ENCODE results near the gene LARGE1. TPM values are rescaled to one million over a fixed set of nuclear protein-coding genes. Genes with fewer than 3 reads are reported as not detected.

Gene LARGE1
- total and polyA plus RNA-seq, 3 experiments from 2014 or later: 0.07 to 0.27 (median 0.18) TPM

- no peak for DNase-seq
- no peak overlapping the region for H3K27ac ChIP-seq (ENCODE audit: low read depth, low read length)
- peaks cover 0 to 7% (median 0%) of the 10 kb centered on the region in 5 donors for H3K9me3 Mint-ChIP-seq
- no peak overlapping the region for H3K4me3 ChIP-seq (ENCODE audit: low read length)
- H3K27me3 Mint-ChIP-seq: peaks cover 0 to 4% of the 10 kb centered on the region in 2 donors
- no peaks in the 10 kb centered on the region for H3K36me3 ChIP-seq (ENCODE audit: insufficient read depth, low read length)
- H3K36me3 Mint-ChIP-seq: no peaks in the 10 kb centered on the region
- ChIA-PET POLR2A (no interaction called here), CTCF (no interaction called here)
- H3K4me1 Mint-ChIP-seq: no peaks in the 10 kb centered on the region
- no peaks in the 10 kb centered on the region for H3K27me3 ChIP-seq (ENCODE audit: insufficient read depth, low read length, poor library complexity, severe bottlenecking)
- no peaks in the 10 kb centered on the region for H3K9me3 ChIP-seq (ENCODE audit: low read length)
- no peaks in the 10 kb centered on the region for H3K4me1 ChIP-seq (ENCODE audit: insufficient read depth, low read length)
- no peak overlapping the region for H3K4me3 Mint-ChIP-seq
- H3K27ac Mint-ChIP-seq: no peak overlapping the region
These were observed 11.9 kb downstream of the LARGE1 start for GRCh38 chr22:33908171-33909074.

- H3K27ac ChIP-seq (ENCODE audit: low read depth, low read length): no peak overlapping the region
- H3K4me1 ChIP-seq (ENCODE audit: insufficient read depth, low read length): no peaks in the 10 kb centered on the region
- DNase-seq: no peak
- ChIA-PET POLR2A (no interaction called here), CTCF (no interaction called here)
- no peaks in the 10 kb centered on the region for H3K27me3 ChIP-seq (ENCODE audit: insufficient read depth, low read length, poor library complexity, severe bottlenecking)
- no peaks in the 10 kb centered on the region for H3K36me3 ChIP-seq (ENCODE audit: insufficient read depth, low read length)
- H3K9me3 ChIP-seq (ENCODE audit: low read length): no peaks in the 10 kb centered on the region
- Mint-ChIP-seq H3K36me3 (no peaks in the 10 kb centered on the region), H3K27me3 (peaks cover 0 to 7% of the 10 kb centered on the region in 2 donors), H3K27ac (no peak overlapping the region), H3K9me3 (peaks cover 0 to 12% (median 6%) of the 10 kb centered on the region in 5 donors), H3K4me3 (no peak overlapping the region), H3K4me1 (no peaks in the 10 kb centered on the region)
- H3K4me3 ChIP-seq (ENCODE audit: low read length): no peak overlapping the region
These were observed 13.3 kb downstream of the LARGE1 start for GRCh38 chr22:33906954-33907353.

GRCh38 chr22:33906475-33906874, 13.8 kb downstream of the LARGE1 start:
- no peaks in the 10 kb centered on the region for H3K36me3 Mint-ChIP-seq
- H3K36me3 ChIP-seq (ENCODE audit: insufficient read depth, low read length): no peaks in the 10 kb centered on the region

GRCh38 chr22:33903012-33903411, 17.3 kb downstream of the LARGE1 start:
- Histone ChIP-seq H3K4me3 (ENCODE audit: low read length) (no peak overlapping the region), H3K9me3 (ENCODE audit: low read length) (no peaks in the 10 kb centered on the region), H3K4me1 (ENCODE audit: insufficient read depth, low read length) (no peaks in the 10 kb centered on the region), H3K36me3 (ENCODE audit: insufficient read depth, low read length) (no peaks in the 10 kb centered on the region), H3K27ac (ENCODE audit: low read depth, low read length) (no peak overlapping the region), H3K27me3 (ENCODE audit: insufficient read depth, low read length, poor library complexity, severe bottlenecking) (no peaks in the 10 kb centered on the region)
- DNase-seq: no peak
- H3K4me3 Mint-ChIP-seq: no peak overlapping the region
- H3K27ac Mint-ChIP-seq: no peak overlapping the region
- peaks cover 0 to 13% (median 6%) of the 10 kb centered on the region in 5 donors for H3K9me3 Mint-ChIP-seq
- H3K27me3 Mint-ChIP-seq: peaks cover 0 to 6% of the 10 kb centered on the region in 2 donors
- POLR2A ChIA-PET: no interaction called here
- CTCF ChIA-PET: no interaction called here
- H3K4me1 Mint-ChIP-seq: no peaks in the 10 kb centered on the region
- H3K36me3 Mint-ChIP-seq: no peaks in the 10 kb centered on the region

More at GRCh38 chr22:33906475-33906874, 13.8 kb downstream of the LARGE1 start:
- Histone ChIP-seq H3K4me3 (ENCODE audit: low read length) (no peak overlapping the region), H3K4me1 (ENCODE audit: insufficient read depth, low read length) (no peaks in the 10 kb centered on the region), H3K27ac (ENCODE audit: low read depth, low read length) (no peak overlapping the region), H3K27me3 (ENCODE audit: insufficient read depth, low read length, poor library complexity, severe bottlenecking) (no peaks in the 10 kb centered on the region), H3K9me3 (ENCODE audit: low read length) (no peaks in the 10 kb centered on the region)
- no peak overlapping the region for H3K27ac Mint-ChIP-seq
- ChIA-PET POLR2A (no interaction called here), CTCF (no interaction called here)
- H3K4me1 Mint-ChIP-seq: no peaks in the 10 kb centered on the region
- H3K9me3 Mint-ChIP-seq: peaks cover 0 to 12% (median 7%) of the 10 kb centered on the region in 5 donors
- no peak for DNase-seq
- H3K4me3 Mint-ChIP-seq: no peak overlapping the region
- peaks cover 0 to 6% of the 10 kb centered on the region in 2 donors for H3K27me3 Mint-ChIP-seq

GRCh38 chr22:33902073-33902472, 18.2 kb downstream of the LARGE1 start:
- H3K4me3 ChIP-seq (ENCODE audit: low read length): no peak overlapping the region
- no peaks in the 10 kb centered on the region for H3K4me1 ChIP-seq (ENCODE audit: insufficient read depth, low read length)
- no peaks in the 10 kb centered on the region for H3K27me3 ChIP-seq (ENCODE audit: insufficient read depth, low read length, poor library complexity, severe bottlenecking)
- POLR2A ChIA-PET: no interaction called here
- CTCF ChIA-PET: no interaction called here
- DNase-seq: no peak
- H3K9me3 ChIP-seq (ENCODE audit: low read length): no peaks in the 10 kb centered on the region
- Mint-ChIP-seq H3K4me3 (no peak overlapping the region), H3K27me3 (peaks cover 0 to 7% of the 10 kb centered on the region in 2 donors), H3K4me1 (no peaks in the 10 kb centered on the region), H3K36me3 (no peaks in the 10 kb centered on the region), H3K27ac (no peak overlapping the region), H3K9me3 (peaks cover 0 to 16% (median 6%) of the 10 kb centered on the region in 5 donors)
- H3K27ac ChIP-seq (ENCODE audit: low read depth, low read length): no peak overlapping the region
- H3K36me3 ChIP-seq (ENCODE audit: insufficient read depth, low read length): no peaks in the 10 kb centered on the region

GRCh38 chr22:33898121-33898520, 22.2 kb downstream of the LARGE1 start:
- Mint-ChIP-seq H3K27ac (peak overlapping the region in 1 of 8 donors; percentile 80), H3K27me3 (peaks cover 0 to 13% of the 10 kb centered on the region in 2 donors), H3K9me3 (peaks cover 3 to 18% (median 6%) of the 10 kb centered on the region in 5 donors), H3K4me1 (no peaks in the 10 kb centered on the region), H3K4me3 (no peak overlapping the region), H3K36me3 (no peaks in the 10 kb centered on the region)
- H3K27me3 ChIP-seq (ENCODE audit: insufficient read depth, low read length, poor library complexity, severe bottlenecking): no peaks in the 10 kb centered on the region
- H3K4me3 ChIP-seq (ENCODE audit: low read length): no peak overlapping the region
- no peaks in the 10 kb centered on the region for H3K4me1 ChIP-seq (ENCODE audit: insufficient read depth, low read length)
- DNase-seq: no peak
- H3K27ac ChIP-seq (ENCODE audit: low read depth, low read length): no peak overlapping the region
- H3K9me3 ChIP-seq (ENCODE audit: low read length): no peaks in the 10 kb centered on the region
- ChIA-PET POLR2A (no interaction called here), CTCF (no interaction called here)
- no peaks in the 10 kb centered on the region for H3K36me3 ChIP-seq (ENCODE audit: insufficient read depth, low read length)

- no peak overlapping the region for H3K4me3 ChIP-seq (ENCODE audit: low read length)
- no peak overlapping the region for H3K4me3 Mint-ChIP-seq
- H3K27me3 ChIP-seq (ENCODE audit: insufficient read depth, low read length, poor library complexity, severe bottlenecking): no peaks in the 10 kb centered on the region
- no peaks in the 10 kb centered on the region for H3K4me1 ChIP-seq (ENCODE audit: insufficient read depth, low read length)
- no peak overlapping the region for H3K27ac Mint-ChIP-seq
- no peaks in the 10 kb centered on the region for H3K36me3 Mint-ChIP-seq
- no peak for DNase-seq
- CTCF ChIA-PET: no interaction called here
- POLR2A ChIA-PET: no interaction called here
- no peak overlapping the region for H3K27ac ChIP-seq (ENCODE audit: low read depth, low read length)
- H3K9me3 ChIP-seq (ENCODE audit: low read length): no peaks in the 10 kb centered on the region
- H3K36me3 ChIP-seq (ENCODE audit: insufficient read depth, low read length): no peaks in the 10 kb centered on the region
- no peaks in the 10 kb centered on the region for H3K4me1 Mint-ChIP-seq
- peaks cover 0 to 16% (median 5%) of the 10 kb centered on the region in 5 donors for H3K9me3 Mint-ChIP-seq
- peaks cover 0 to 13% of the 10 kb centered on the region in 2 donors for H3K27me3 Mint-ChIP-seq
These were observed 22.8 kb downstream of the LARGE1 start for GRCh38 chr22:33897448-33897835.

GRCh38 chr22:33896575-33897447, 23.5 kb downstream of the LARGE1 start:
- DNase-seq: no peak
- Histone ChIP-seq H3K9me3 (ENCODE audit: low read length) (no peaks in the 10 kb centered on the region), H3K4me1 (ENCODE audit: insufficient read depth, low read length) (no peaks in the 10 kb centered on the region), H3K27ac (ENCODE audit: low read depth, low read length) (no peak overlapping the region), H3K36me3 (ENCODE audit: insufficient read depth, low read length) (no peaks in the 10 kb centered on the region), H3K4me3 (ENCODE audit: low read length) (no peak overlapping the region), H3K27me3 (ENCODE audit: insufficient read depth, low read length, poor library complexity, severe bottlenecking) (no peaks in the 10 kb centered on the region)
- POLR2A ChIA-PET: no interaction called here
- H3K9me3 Mint-ChIP-seq: peaks cover 0 to 15% (median 3%) of the 10 kb centered on the region in 5 donors
- H3K27ac Mint-ChIP-seq: no peak overlapping the region
- H3K4me1 Mint-ChIP-seq: no peaks in the 10 kb centered on the region
- H3K36me3 Mint-ChIP-seq: no peaks in the 10 kb centered on the region
- H3K27me3 Mint-ChIP-seq: peaks cover 0 to 8% of the 10 kb centered on the region in 2 donors
- CTCF ChIA-PET: no interaction called here
- no peak overlapping the region for H3K4me3 Mint-ChIP-seq

Data from CD8-positive, alpha-beta memory T cell (primary cell).